ENCODE measurements around the gene CYP11A1.

CYP11A1 gene

GRCh38 chr15:74388363-74388951 is 21.0 kb upstream of the CYP11A1 start:
- no peak for DNase-seq (ENCODE audit: low spot score)

- no peak for DNase-seq (ENCODE audit: low spot score)
These were observed 20.3 kb upstream of the CYP11A1 start for GRCh38 chr15:74387621-74388362.

- no peak for DNase-seq (ENCODE audit: low spot score)
These were observed 19.7 kb upstream of the CYP11A1 start for GRCh38 chr15:74387141-74387541.

GRCh38 chr15:74386496-74387140 is 19.2 kb upstream of the CYP11A1 start:
- DNase-seq (ENCODE audit: low spot score), result no peak

- no peak for DNase-seq (ENCODE audit: low spot score)
These were observed 18.3 kb upstream of the CYP11A1 start for GRCh38 chr15:74385733-74386132.

- no peak for DNase-seq (ENCODE audit: low spot score)
These were observed 17.6 kb upstream of the CYP11A1 start for GRCh38 chr15:74384881-74385643.

- no peak for DNase-seq (ENCODE audit: low spot score)
These were observed 17.1 kb upstream of the CYP11A1 start for GRCh38 chr15:74384566-74384880.

- DNase-seq (ENCODE audit: low spot score), result no peak
These were observed 16.5 kb upstream of the CYP11A1 start for GRCh38 chr15:74383695-74384565.

- no peak for DNase-seq (ENCODE audit: low spot score)
These were observed 15.8 kb upstream of the CYP11A1 start for GRCh38 chr15:74383286-74383685.

GRCh38 chr15:74382004-74382816 is 14.8 kb upstream of the CYP11A1 start:
- DNase-seq (ENCODE audit: low spot score), result peak; percentile 88

GRCh38 chr15:74381481-74381880 is 14.0 kb upstream of the CYP11A1 start:
- DNase-seq (ENCODE audit: low spot score), result no peak

- DNase-seq (ENCODE audit: low spot score), result no peak
These were observed 13.7 kb upstream of the CYP11A1 start for GRCh38 chr15:74381190-74381453.

- no peak for DNase-seq (ENCODE audit: low spot score)
These were observed 13.1 kb upstream of the CYP11A1 start for GRCh38 chr15:74380361-74381189.

GRCh38 chr15:74378848-74379247 is 11.4 kb upstream of the CYP11A1 start:
- no peak for DNase-seq (ENCODE audit: low spot score)

- no peak for DNase-seq (ENCODE audit: low spot score)
These were observed 10.7 kb upstream of the CYP11A1 start for GRCh38 chr15:74377831-74378766.

- no peak for DNase-seq (ENCODE audit: low spot score)
These were observed 9.6 kb upstream of the CYP11A1 start for GRCh38 chr15:74376825-74377581.

GRCh38 chr15:74376226-74376625 is 8.8 kb upstream of the CYP11A1 start:
- DNase-seq (ENCODE audit: low spot score), result no peak

- peak; percentile 87 for DNase-seq (ENCODE audit: low spot score)
These were observed 7.9 kb upstream of the CYP11A1 start for GRCh38 chr15:74375303-74375693.

All from pons (tissue), 1 donor.